SK-N-MC (cell line): ENCODE results near the gene WDR7.

ENCODE experiments used
- EZH2 ChIP-seq: fragments of 200-600 bp; sonication (generic); IDR thresholded peaks from one replicate; pipeline ENCODE4 v1.6.1; 2017; ENCODE audit warnings: antibody characterized with exemption
- POLR2AphosphoS5 ChIP-seq: IDR thresholded peaks from 2 replicates; pipeline ENCODE4 v1.6.1; 2012; ENCODE audit warnings: mild to moderate bottlenecking, low read depth, low read length, borderline replicate concordance

GRCh38 chr18:56728741-56729140 lies 77.6 kb downstream of the WDR7 start:
- TF ChIP-seq POLR2AphosphoS5, result no peak
- TF ChIP-seq EZH2, result no peak
